Measurements from ENCODE around the gene KCNJ14. TPM values are rescaled to one million over a fixed set of nuclear protein-coding genes. Genes with fewer than 3 reads are reported as not detected.

KCNJ14 gene
- total and polyA plus RNA-seq, 2 of the 4 experiments (the other 2 are of a cell fraction), result 0.18 to 0.39 TPM

- 8% methylated on average over 5 of the region's 24 CpGs; no CpG with 5 or more reads in 1 of the 2 experiments for WGBS, 2 experiments (ENCODE audit: extremely low coverage in 2 of 2, insufficient read length in 1 of 2)
- BruUV-seq (replicated peaks), result no TSS peak
- peak; percentile 78 for ATAC-seq (ENCODE audit: low read depth)
- H3K27me3 ChIP-seq (ENCODE audit: control insufficient read depth, insufficient read depth, low read length), result peaks cover 25% of the 10 kb centered on the region
- dilution Hi-C loops (cut with HindIII; ENCODE audit: low sequenced_read_pairs, unreplicated experiment) (no loop called here), in situ Hi-C loops (cut with MboI; ENCODE audit: low sequenced_read_pairs) (no loop called here), intact Hi-C loops (cut with micrococcal nuclease) (loop anchor here (5.0 kb wide), 1 partner anchor 42 kb away; the partner anchor contains the start of gene SULT2B1)
- no peak overlapping the region for H3K4ac ChIP-seq (ENCODE audit: low read depth, low read length)
- peak overlapping the region; percentile 45 for H3K4me2 ChIP-seq (ENCODE audit: low read depth, low read length)
- peak overlapping the region; percentile 38 for H2AFZ ChIP-seq (replicated peaks; ENCODE audit: low read length, poor library complexity)
- no peak overlapping the region for H4K5ac ChIP-seq (ENCODE audit: low read depth, low read length)
- H3K9ac ChIP-seq (ENCODE audit: low read depth, low read length), result no peak overlapping the region
- H3K9me3 ChIP-seq (ENCODE audit: control insufficient read depth, insufficient read depth, low read length), result no peaks in the 10 kb centered on the region
- no peak overlapping the region for H2AK5ac ChIP-seq (ENCODE audit: low read depth, low read length)
- H3K18ac ChIP-seq (ENCODE audit: low read depth, low read length), result no peak overlapping the region
- no peak overlapping the region for H4K91ac ChIP-seq (ENCODE audit: insufficient read depth, low read depth, low read length)
- no peak overlapping the region for H3K56ac ChIP-seq (ENCODE audit: extremely low read depth, insufficient read depth, low read length)
- H3K27ac ChIP-seq (ENCODE audit: insufficient read depth, low read length), result no peak overlapping the region
- ChIA-PET POLR2A (ENCODE audit: unreplicated experiment) (no interaction called here), CTCF (interaction anchor here (0.6 kb wide), 3 partner anchors 8 to 93 kb away, joined by 3 to 4 read pairs (median 3); no protein-coding TSS in a partner anchor)
- TF ChIP-seq ELK1 (IDR thresholded peaks at IDR 0.05; ENCODE audit: borderline replicate concordance, low read depth, low read length), result no peak
- TF ChIP-seq NFE2L2 (IDR thresholded peaks at IDR 0.05; ENCODE audit: low read depth, low read length), result no peak
- no peak for TF ChIP-seq BHLHE40 (IDR thresholded peaks at IDR 0.05; ENCODE audit: low read depth, low read length)
- peak; percentile 44; the same call in 1 of the 2 replicates for TF ChIP-seq MAZ (IDR thresholded peaks at IDR 0.05; ENCODE audit: borderline replicate concordance, low read depth, low read length)
- TF ChIP-seq MAFK (IDR thresholded peaks at IDR 0.05; ENCODE audit: low read depth, low read length), result no peak
- H4K8ac ChIP-seq (ENCODE audit: low read depth in 2 of 2, low read length in 2 of 2), result no peak overlapping the region
- no peaks in the 10 kb centered on the region for H4K20me1 ChIP-seq (ENCODE audit: insufficient read depth, low read length)
- no peak overlapping the region for H3K14ac ChIP-seq (replicated peaks; ENCODE audit: low read depth, low read length)
- no peak overlapping the region for H2BK5ac ChIP-seq (ENCODE audit: low read depth, low read length, poor library complexity, severe bottlenecking)
- no peak overlapping the region for H2BK120ac ChIP-seq (ENCODE audit: low read depth, low read length)
- no peak overlapping the region for H3K23ac ChIP-seq (ENCODE audit: low read depth, low read length)
- no peak overlapping the region for H2BK15ac ChIP-seq (ENCODE audit: low read depth, low read length)
- no peaks in the 10 kb centered on the region for H3K4me1 ChIP-seq (ENCODE audit: control insufficient read depth, insufficient read depth, low read length)
- H2AK9ac ChIP-seq (replicated peaks; ENCODE audit: low read depth, low read length, poor library complexity), result no peak overlapping the region
- H3K79me1 ChIP-seq (ENCODE audit: low read depth in 1 of 2, low read length in 2 of 2), result no peaks in the 10 kb centered on the region
- 0 out of 2 replicates have a peak overlapping the region, but pooled peaks have one; percentile 5 for H3K4me3 ChIP-seq (ENCODE audit: insufficient read depth, low read depth, low read length)
- DNase-seq, result peak; percentile 39
- no peak overlapping the region for H2BK20ac ChIP-seq (ENCODE audit: low read depth, low read length)
- no peaks in the 10 kb centered on the region for H3K9me1 ChIP-seq (ENCODE audit: insufficient read depth, low read length)
- H3K36me3 ChIP-seq (ENCODE audit: control insufficient read depth, insufficient read depth, low read length), result no peaks in the 10 kb centered on the region
These were observed 55.3 kb downstream of the KCNJ14 start for GRCh38 chr19:48510421-48511268.

Data from IMR-90 (cell line).